HepG2 (cell line): ENCODE data around the gene PCGF3. TPM values are rescaled to one million over a fixed set of nuclear protein-coding genes. Genes with fewer than 3 reads are reported as not detected.
A peak's percentile ranks its signal among the peaks of the same experiment; 100 is the strongest.

ENCODE experiments used
- ATAC-seq: fragments of 200-7000 bp; cut with Tn5 transposase; 3 replicates; pipeline ENCODE4 v1.9.1; 2020; ENCODE audit warnings: mild to moderate bottlenecking, moderate library complexity
- BruUV-seq: library from RNA; stranded (reverse); fragments of 400-500 nt; replicated peaks from 2 replicates; lab custom pipeline; 2021; lab: Mats Ljungman, UMichigan
- CTCF ChIA-PET: fragments of 300-600 bp; formaldehyde crosslinking; extraction: SDS; loops from one replicate; lab custom pipeline; 2021; ENCODE audit warnings: low total read pairs, inconsistent platforms, low intra/inter-chr PET ratio; lab: Yijun Ruan, JAX
- POLR2A ChIA-PET: fragments of 350-600 bp; sonication (Branson Sonifier 250); formaldehyde crosslinking; loops from one replicate; lab custom pipeline; 2020; ENCODE audit warnings: antibody characterized with exemption, inconsistent platforms; lab: Yijun Ruan, JAX
- DNase-seq: peaks from one replicate; pipeline ENCODE4 v3.0.0-alpha.2; 2015; ENCODE audit warnings: low spot score
- FAIRE-seq: peaks from 3 replicates; lab custom pipeline; 2011; peaks lifted over from hg19 to GRCh38; lab: Jason Lieb, UNC
- H2AFZ ChIP-seq: one replicate; pipeline ENCODE4 v1.6.1; 2011; ENCODE audit warnings: low read length, inconsistent platforms
- H3K27ac ChIP-seq: fragments of 300-600 bp; 3 replicates; pipeline ENCODE4 v1.8.0; 2011; ENCODE audit warnings: mixed run types, mild to moderate bottlenecking, mixed read lengths, low read length, inconsistent platforms; ENCODE audit not compliant: insufficient read depth; ENCODE audit errors: extremely low read length
- H3K27me3 ChIP-seq, 2 experiments: fragments of 200-600 bp in 1 of 2; 2 replicates in 1 of 2; 3 replicates in 1 of 2; pipeline versions ENCODE4 v1.6.0 to v1.8.0; 2011; ENCODE audit warnings: low read length in 2 of 2, mild to moderate bottlenecking in 2 of 2, moderate library complexity in 2 of 2, inconsistent platforms in 1 of 2; ENCODE audit not compliant: insufficient read depth in 2 of 2, control insufficient read depth in 1 of 2
- H3K36me3 ChIP-seq, 2 experiments: fragments of 200-600 bp in 1 of 2; replicated peaks in 1 of 2; 2 replicates in 1 of 2; 3 replicates in 1 of 2; pipeline versions ENCODE4 v1.5.1 to v1.8.0; 2011; ENCODE audit warnings: low read length in 2 of 2, inconsistent platforms in 1 of 2; ENCODE audit not compliant: insufficient read depth in 2 of 2, control insufficient read depth in 1 of 2
- H3K4me1 ChIP-seq: 2 replicates; pipeline ENCODE4 v1.5.1; 2012; ENCODE audit warnings: low read length, inconsistent platforms; ENCODE audit not compliant: insufficient read depth
- H3K4me2 ChIP-seq: 2 replicates; pipeline ENCODE4 v1.6.0; 2011; ENCODE audit warnings: low read depth, low read length, inconsistent platforms
- H3K4me3 ChIP-seq, 3 experiments: fragments of 200-600 bp in 1 of 3; sonication (generic), shearing (Covaris generic) in 1 of 3; replicated peaks in 1 of 3; 2 replicates each; pipeline ENCODE4 v1.5.1; 2011 to 2016; ENCODE audit warnings: low read length in 3 of 3, inconsistent platforms in 2 of 3, low read depth in 2 of 3, mild to moderate bottlenecking in 2 of 3, control low read depth in 1 of 3, mixed read lengths in 1 of 3; ENCODE audit not compliant: insufficient read depth in 1 of 3
- H3K79me2 ChIP-seq: one replicate; pipeline ENCODE4 v1.6.1; 2011; ENCODE audit warnings: low read length, inconsistent platforms; ENCODE audit not compliant: insufficient read depth
- H3K9ac ChIP-seq: 2 replicates; pipeline ENCODE4 v1.6.0; 2011; ENCODE audit warnings: mild to moderate bottlenecking, low read depth, low read length, inconsistent platforms; ENCODE audit not compliant: insufficient read depth
- H3K9me3 ChIP-seq: 2 replicates; pipeline ENCODE4 v1.5.1; 2012; ENCODE audit warnings: mild to moderate bottlenecking, low read length
- H4K20me1 ChIP-seq: 2 replicates; pipeline ENCODE4 v1.6.0; 2011; ENCODE audit warnings: inconsistent platforms, mild to moderate bottlenecking, low read length, moderate library complexity; ENCODE audit not compliant: insufficient read depth
- BRF2 ChIP-seq: sonication (generic); formaldehyde crosslinking; IDR thresholded peaks from 2 replicates; pipeline ENCODE4 v1.8.1; 2022; ENCODE audit warnings: mild to moderate bottlenecking, missing genetic modification reagents
- GABPB1 ChIP-seq: IDR thresholded peaks from 2 replicates; pipeline ENCODE4 v1.6.1; 2016; ENCODE audit warnings: mild to moderate bottlenecking, missing genetic modification reagents, moderate library complexity, missing compliant biosample characterization
- HOXA9 ChIP-seq: sonication (generic); formaldehyde crosslinking; IDR thresholded peaks from 2 replicates; pipeline ENCODE4 v1.8.1; 2022; ENCODE audit warnings: missing genetic modification reagents, mild to moderate bottlenecking, moderate library complexity, borderline replicate concordance
- KLF11 ChIP-seq: IDR thresholded peaks from 2 replicates; pipeline ENCODE4 v1.6.1; 2016; ENCODE audit warnings: missing compliant biosample characterization
- PPARG ChIP-seq: conservative IDR thresholded peaks from 2 replicates; pipeline ENCODE4 v1.6.1; 2016; ENCODE audit warnings: missing biosample characterization, missing genetic modification reagents
- ZGPAT ChIP-seq: IDR thresholded peaks from 2 replicates; pipeline ENCODE4 v1.6.1; 2016; ENCODE audit warnings: mild to moderate bottlenecking
- ZNF543 ChIP-seq: sonication (generic); formaldehyde crosslinking; IDR thresholded peaks from 2 replicates; pipeline ENCODE4 v1.4.0; 2020; ENCODE audit warnings: mild to moderate bottlenecking, missing genetic modification reagents
- ZNF740 ChIP-seq: sonication (generic); formaldehyde crosslinking; IDR thresholded peaks from 2 replicates; pipeline ENCODE4 v1.4.0; 2020; ENCODE audit warnings: missing genetic modification reagents
- ZNF747 ChIP-seq: sonication (generic); formaldehyde crosslinking; IDR thresholded peaks from 2 replicates; pipeline ENCODE4 v1.8.1; 2023; ENCODE audit warnings: missing genetic modification reagents, mild to moderate bottlenecking, borderline replicate concordance
- WGBS: methylation state at CpG from one replicate; pipeline ENCODE4 v1.1.6; 2017; ENCODE audit warnings: low lambda C conversion rate; 5-methylcytosine and 5-hydroxymethylcytosine counted together
- in situ Hi-C: cut with HindIII; loops from 2 replicates; pipeline ENCODE4 v1.10.0; 2017; ENCODE audit warnings: low pct_unique_long_range_greater_than_20kb; ENCODE audit not compliant: extremely low pct_ligation_motif_present
- intact Hi-C: fragments of 100-400 bp; cut with micrococcal nuclease; formaldehyde crosslinking; loops from one replicate; pipeline ENCODE4 v1.10.0; 2022; ENCODE audit not compliant: unreplicated experiment
- polyA plus RNA-seq, 8 experiments: library from polyadenylated mRNA; depleted of rRNA in 3 of 8; stranded (reverse) in 7 of 8; unstranded in 1 of 8; fragments of >200 nt; fragmentation: Illumina TruSeq in 4 of 8; extraction: Trizol in 4 of 8; gene quantifications; 2 replicates each; pipeline versions ENCODE4 v1.2.1 to v1.2.3, GENCODE V29; 2011 to 2016; ENCODE audit warnings: low read depth in 4 of 8, missing spikeins in 1 of 8, mixed read lengths in 1 of 8; ENCODE audit not compliant: insufficient read depth in 1 of 8
- total RNA-seq, 5 experiments: library from RNA; depleted of rRNA; stranded (reverse); fragments of >200 nt; fragmentation: Illumina TruSeq; extraction: Trizol; gene quantifications; 2 replicates each; pipeline ENCODE4 v1.2.3, GENCODE V29; 2016; ENCODE audit warnings: low read depth in 1 of 5

PCGF3 gene
- total and polyA plus RNA-seq, 2 of the 13 experiments (the other 11 are each of a cell fraction or from before 2014, with no cell fraction given) = 28.6 to 66.2 TPM

- ChIA-PET CTCF (no interaction called here), POLR2A (no interaction called here)
- Histone ChIP-seq H2AFZ (no peak overlapping the region), H4K20me1 (peaks cover 2% of the 10 kb centered on the region; the same call in 1 of the 2 replicates), H3K27me3 (no peaks in the 10 kb centered on the region; a peak in 1 of 5 replicates), H3K9ac (no peak overlapping the region), H3K79me2 (no peaks in the 10 kb centered on the region), H3K4me1 (no peaks in the 10 kb centered on the region), H3K4me3 (no peak overlapping the region), H3K27ac (no peak overlapping the region), H3K9me3 (no peaks in the 10 kb centered on the region), H3K4me2 (no peak overlapping the region), H3K36me3 (peaks cover 14 to 53% of the 10 kb centered on the region in 2 experiments; a peak in 4 of 5 replicates)
- in situ Hi-C loops (no loop called here), intact Hi-C loops (no loop called here)
- no peak for ATAC-seq
- TF ChIP-seq KLF11 (CRISPR knock-in tag) = no peak
- no peak for TF ChIP-seq ZGPAT (CRISPR knock-in tag)
- no peak for TF ChIP-seq BRF2
- TF ChIP-seq GABPB1 (CRISPR knock-in tag) = no peak
- TF ChIP-seq ZNF543 (CRISPR knock-in tag) = no peak
- no peak for TF ChIP-seq ZNF740
- no peak for TF ChIP-seq ZNF747 (CRISPR knock-in tag)
- no peak for TF ChIP-seq PPARG (CRISPR knock-in tag)
- no peak for TF ChIP-seq HOXA9 (CRISPR knock-in tag)
- DNase-seq = no peak
- no peak for FAIRE-seq
- BruUV-seq = TSS peak; percentile 31
- 96% methylated on average over 20 of the region's 20 CpGs for WGBS
Observed at GRCh38 chr4:749698-750666, 44.4 kb downstream of the PCGF3 start.
